NCI-H1092 treated with DMSO at 0.1 percent for 48 hours (cell line): ENCODE results near the gene LRP4.
"Not testable (repeated sequence)": the region's sequence is repeated elsewhere in the genome, so short reads cannot be mapped to it uniquely, and the experiment has no call there.

Source experiments
- DNase-seq: peaks from one replicate; lab custom pipeline; 2025; lab: John Stamatoyannopoulos, UW

LRP4 gene

DNA sequence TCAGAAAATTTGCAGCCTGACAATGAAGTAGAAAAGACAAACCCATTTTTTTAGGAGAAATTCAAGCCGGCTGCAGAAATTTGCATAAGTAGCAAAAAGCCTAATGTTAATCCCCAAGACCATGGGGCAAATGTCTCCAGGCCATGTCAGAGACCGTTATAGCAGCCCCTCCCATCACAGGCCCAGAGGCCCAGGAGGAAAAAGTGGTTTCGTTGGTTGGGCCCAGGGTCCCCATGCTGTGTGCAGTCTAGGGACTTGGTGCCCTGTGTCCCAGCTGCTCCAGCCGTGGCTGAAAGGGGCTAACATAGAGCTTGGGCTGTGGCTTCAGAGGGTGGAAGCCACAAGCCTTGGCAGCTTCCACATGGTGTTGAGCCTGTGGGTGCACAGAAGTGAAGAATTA lies 9.6 kb upstream of the LRP4 start:
- DNase-seq, result not testable (repeated sequence)

DNA sequence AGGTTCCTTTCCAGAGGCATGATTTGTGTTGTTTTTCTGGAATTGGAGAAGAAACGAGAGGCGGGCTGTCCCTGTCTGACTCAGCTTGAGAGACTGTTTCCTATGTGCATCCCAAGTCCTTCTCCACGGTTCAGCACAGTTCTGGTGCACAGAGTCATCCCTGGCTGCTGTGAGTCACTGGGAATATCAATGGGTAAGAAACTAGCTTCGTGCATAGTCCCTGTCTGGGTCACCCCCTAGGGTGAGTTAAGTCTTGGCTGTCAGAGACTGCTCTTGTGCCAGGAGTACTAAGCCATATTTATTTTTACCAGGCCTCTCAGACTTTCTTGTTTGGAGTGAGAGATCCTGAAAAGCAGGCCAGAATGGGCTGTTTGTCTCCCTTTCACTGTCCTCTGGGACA lies 2.4 kb upstream of the LRP4 start:
- no peak for DNase-seq

DNA sequence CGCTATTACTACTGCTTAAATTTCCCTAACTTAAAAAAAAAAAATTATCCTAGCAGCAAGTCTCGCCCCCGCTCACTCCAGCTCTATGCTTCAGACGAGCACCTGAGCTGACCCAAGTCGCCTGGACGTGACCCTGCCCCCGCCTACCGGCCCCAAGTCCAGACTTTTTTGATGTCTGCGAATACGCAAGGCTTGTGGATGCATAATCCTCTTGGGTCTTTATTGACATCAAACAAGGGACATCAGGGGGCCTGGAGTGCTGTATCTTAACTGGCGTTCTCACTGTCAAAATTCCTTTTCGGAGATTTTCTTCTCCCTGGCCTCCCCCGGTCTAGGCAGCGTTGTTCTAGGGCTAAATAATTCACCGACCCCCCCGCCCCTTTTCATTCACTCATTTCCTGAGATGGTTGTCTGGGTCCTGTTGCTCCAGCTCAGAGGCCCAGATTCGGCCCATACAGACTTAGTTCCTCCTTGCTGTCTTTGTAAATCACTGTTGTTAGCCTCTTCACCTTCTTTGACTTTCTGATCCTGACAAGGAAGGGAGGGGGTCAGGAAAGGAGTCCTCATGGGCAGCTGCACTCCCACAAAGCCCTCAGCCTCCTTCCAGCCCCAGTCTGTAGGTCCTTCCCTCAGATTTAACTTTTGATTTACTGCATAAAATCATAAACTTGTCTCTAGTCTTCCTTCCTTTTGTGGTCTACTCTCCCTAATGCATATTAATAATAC lies 601 bp upstream of the LRP4 start:
- no peak for DNase-seq

DNA sequence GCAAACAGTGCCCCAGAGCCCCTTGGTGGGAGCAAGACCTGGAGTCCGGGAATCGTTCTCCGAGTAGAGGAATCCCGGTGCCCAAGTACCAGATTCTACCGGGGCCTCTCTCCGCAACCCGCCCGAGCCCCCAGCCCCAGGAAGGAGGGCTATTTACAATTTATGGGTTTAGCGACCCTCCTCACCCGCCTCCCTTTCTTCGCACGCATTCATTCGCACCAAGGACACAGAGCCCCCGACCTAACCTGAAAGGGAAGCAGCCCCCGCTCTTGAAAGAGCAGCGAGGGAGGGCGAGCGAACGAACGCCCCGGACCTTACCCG lies 628 bp downstream of the LRP4 start:
- no peak for DNase-seq

DNA sequence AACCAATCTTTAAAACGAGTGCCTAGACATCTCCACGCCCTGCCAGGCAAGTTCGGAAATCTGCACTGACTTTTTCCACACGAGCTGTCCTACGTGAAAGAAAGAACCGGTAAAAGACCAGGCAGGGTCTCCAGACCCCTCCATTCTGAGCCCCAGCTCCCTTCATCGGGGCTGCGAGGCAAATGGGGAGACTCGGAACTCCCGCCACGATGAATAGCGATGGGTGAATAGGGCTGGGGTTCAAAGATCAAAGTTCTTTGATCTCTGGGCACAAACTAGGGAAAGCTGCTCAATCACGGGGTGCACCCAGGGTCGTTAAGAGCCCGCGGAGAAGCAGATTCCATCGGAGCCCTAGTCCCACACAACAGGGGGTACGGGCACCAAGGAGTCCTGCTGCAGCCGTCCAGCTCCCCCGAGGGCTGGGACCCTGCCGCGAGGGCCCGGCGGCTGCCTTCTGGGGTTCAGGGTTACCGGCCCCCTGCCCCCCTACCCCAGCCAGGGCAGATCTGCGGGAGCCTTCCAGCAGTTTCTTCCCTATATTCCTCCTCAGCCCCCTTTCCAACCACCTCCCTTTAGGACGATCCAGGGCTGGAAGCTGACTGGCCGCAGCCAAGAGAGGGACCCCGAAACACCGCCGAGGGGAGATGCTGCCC lies 1.1 kb downstream of the LRP4 start:
- DNase-seq, result no peak

DNA sequence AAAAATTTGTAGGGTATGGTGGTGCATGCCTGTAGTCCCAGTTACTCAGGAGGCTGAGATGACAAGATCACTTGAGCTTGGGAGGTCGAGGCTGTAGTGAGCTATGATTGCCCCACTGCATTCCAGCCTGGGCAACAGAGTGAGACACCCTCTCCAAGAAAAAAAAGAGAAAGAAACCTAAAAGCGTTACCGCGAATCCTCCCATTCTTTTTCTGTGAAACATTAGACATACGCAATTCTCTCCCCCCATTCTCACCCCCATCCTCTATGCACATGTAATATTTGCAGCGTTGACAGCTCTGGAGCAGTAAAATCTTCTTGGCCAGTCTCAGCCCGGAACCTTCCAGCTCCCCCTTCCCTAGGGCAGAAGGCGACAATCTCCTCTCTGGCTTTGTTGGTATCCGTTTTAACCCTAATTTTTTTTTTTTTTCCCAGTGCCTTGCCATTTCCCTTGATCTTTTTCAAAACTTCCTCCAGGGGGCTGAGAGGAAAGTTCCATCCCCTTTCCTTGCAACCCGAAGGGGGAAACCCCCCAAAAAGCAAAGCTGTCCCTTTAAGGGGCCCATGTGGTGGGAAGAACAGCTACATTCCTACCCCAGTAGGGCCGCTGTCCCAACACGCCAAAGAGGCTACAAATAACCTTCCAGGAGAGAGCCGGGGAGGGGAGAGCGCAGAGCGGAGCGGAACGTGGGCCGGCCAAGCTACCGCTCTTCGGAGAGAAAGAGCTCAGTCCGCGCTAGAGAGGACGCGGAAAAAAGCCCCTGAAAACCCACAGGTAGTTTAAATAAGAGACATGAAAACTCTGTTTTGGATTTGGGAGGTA lies 1.9 kb downstream of the LRP4 start:
- peak; percentile 33 for DNase-seq

DNA sequence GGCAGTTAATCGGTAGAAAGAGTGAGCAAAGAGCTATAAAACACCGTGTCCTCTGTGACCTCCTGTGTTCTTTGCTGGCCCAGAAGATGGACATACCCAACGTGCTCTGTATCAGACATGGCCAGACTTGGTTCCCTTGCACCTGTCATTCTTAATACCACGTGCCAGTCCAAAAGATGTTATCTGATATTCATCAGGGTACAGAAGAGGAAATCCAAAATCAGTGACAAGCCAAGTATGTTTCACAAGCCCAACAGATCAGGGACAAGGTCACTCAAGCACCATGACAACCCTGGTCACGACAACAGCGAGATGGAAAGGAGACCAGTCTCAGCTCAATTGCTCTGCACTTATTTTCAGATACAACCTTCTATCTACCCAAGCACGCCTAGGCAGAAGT lies 3.4 kb downstream of the LRP4 start:
- DNase-seq, result no peak

DNA sequence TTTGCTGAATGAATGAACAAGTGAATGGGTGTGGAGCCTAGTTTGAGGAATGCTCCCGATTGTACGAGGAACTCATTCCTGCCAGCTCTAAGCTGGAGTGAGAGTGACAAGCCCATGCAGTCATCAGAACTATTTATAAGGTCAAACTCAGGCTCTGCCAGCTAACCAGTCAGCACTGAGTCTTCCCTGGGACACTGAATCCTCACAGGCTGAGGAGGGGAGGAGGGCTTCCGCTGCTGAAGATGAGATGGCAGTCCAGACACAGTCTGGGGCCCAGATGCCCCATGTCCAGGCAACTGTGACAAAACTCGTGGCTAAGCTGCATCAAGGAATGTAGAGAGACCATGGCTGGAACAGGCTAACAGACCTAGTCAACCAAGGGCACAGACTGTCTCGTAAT lies 4.0 kb downstream of the LRP4 start:
- no peak for DNase-seq

DNA sequence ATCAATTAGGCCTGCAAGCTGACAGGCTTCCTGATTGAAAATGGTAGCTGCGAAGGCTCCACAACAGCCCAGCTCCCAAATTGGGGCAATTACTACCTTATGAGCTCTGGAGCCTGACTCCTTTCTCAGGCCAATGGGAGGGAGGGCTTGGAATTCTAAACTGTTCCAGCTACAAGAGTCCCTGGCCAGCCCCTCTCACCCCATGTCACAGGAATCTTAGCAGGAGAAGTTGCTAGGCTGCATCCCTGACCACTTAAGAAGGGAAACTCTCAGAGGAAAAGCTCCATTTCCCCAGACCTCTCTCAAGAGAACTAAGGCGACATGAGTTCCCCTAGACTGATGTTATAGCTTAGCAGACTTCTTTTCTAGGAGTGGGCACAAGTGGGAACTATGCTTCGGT lies 4.9 kb downstream of the LRP4 start:
- no peak for DNase-seq

DNA sequence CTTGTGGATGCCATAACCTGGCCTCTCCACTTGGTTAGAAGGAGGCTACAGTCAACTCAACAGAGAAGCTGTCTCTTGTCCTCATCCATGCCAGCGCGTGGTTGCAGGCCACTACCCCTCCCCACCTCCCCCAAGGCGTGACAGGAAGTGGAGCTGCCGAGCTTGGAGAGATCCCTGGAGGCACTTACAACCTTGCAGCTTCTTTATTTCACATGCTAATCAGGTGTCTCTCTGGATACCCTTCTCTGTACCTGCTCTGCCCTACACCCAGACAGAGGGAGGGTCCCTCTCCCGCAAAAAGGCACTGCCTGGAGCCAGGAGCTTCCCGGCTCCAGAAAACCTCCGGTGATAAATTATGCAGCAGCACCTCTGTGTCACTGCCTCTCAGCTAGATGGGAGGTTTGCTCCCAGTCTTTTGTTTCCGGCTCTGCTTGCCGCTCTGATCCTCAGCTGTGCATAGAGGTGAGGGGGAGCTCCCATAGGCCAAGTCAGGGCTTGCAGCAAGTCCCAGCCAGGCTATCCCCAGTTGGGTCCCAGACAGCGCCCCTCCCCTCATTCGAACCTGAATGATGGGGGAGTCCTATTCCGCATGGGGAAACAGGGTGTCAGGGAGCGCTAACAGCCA lies 5.7 kb downstream of the LRP4 start:
- DNase-seq, result peak; percentile 86

DNA sequence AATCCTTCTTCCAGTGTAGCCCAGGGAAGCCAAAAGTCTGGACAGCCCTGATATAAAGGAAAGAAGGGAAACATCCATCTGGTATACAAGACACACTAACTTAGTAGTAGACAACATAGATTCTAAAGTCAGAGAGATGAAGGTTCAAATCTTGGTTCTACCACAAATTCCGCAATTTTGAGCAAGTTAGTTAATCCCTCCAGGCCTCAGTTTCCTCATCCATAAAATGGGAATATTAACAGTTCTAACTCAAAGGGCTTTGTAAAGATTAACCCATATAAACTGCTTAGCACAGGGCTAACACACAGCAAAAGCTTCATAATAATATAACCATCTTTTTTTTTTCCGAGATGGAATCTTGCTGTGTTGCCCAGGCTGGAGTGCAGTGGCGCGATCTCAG lies 10.7 kb downstream of the LRP4 start:
- no peak for DNase-seq

DNA sequence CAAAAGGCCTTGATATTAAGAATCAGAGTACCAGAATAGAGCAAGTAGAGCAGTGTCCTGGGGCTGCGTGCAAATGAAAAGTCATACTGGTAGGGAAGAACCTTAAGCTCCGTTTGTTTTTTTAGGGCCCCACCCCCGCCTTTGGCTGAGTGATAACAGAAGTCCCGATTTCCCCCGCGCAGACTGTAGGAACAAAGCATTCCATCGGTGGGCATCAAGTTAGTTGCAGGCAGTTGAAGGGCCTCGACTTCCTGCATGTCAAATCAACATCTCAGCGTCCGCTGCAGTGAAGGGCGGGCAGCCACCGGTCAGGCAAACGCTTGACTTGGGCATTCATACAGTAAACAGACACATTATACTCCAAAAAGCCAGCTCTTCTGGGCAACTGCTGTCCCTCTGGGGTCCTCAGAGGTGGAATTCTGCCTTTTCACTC lies 11.7 kb downstream of the LRP4 start:
- no peak for DNase-seq

DNA sequence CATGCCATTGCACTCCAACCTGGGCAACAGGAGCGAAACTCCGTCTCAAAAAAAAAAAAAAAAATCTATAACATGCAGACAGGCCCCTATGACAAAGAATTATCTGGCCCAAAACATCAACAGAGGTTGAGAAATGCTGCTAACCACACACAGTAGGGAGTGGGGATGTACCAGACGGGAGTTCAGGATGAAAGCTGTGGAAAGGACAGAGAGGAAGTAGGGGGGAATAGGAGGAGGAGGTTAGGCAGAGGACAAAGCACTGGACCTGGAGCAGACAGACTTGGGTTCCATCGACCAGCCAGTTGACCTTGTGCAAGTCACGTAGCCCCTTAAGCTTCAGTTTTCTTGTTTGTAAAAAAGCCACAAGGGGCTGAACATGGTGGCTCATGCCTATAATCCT lies 12.5 kb downstream of the LRP4 start:
- no peak for DNase-seq

DNA sequence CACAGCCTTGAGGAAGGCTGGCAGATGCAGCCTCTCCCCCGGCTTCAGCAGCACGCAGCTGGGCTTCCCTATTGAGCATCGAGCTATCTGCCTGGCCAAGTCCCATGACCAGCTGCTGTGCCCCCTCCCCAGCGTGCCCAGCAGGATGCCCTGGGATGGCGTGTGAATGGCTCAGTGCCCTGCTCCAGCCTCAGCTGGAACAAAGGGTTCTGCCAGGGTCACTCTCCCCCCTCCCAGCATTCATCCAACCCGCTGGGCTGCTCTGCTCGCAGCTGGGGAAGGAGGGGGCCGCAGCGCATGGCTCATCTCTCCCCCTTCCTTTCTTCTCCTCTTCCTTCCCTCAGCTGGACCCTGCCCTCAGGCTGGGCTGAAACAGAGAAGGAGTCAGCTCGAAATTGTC lies 14.5 kb downstream of the LRP4 start:
- DNase-seq, result peak; percentile 82

DNA sequence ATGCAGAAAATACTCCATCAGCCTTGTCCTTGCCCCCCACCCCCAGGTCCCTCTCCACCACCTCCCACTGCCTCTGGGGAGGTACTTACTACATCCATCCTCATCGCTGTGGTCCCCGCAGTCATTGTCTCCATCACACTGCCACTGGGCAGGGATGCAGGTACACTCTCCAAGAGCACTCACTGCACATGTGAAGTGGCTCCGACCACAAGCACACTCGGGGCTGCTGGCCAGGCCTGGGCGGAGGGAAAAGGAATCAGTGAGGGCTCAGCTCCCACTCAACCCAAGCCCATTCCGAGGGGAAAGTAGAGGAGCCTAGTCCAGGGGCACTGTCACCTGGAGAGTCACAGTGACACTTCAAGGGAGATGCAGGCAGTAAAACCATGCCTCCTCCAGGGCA lies 15.7 kb downstream of the LRP4 start:
- DNase-seq, result peak; percentile 19

DNA sequence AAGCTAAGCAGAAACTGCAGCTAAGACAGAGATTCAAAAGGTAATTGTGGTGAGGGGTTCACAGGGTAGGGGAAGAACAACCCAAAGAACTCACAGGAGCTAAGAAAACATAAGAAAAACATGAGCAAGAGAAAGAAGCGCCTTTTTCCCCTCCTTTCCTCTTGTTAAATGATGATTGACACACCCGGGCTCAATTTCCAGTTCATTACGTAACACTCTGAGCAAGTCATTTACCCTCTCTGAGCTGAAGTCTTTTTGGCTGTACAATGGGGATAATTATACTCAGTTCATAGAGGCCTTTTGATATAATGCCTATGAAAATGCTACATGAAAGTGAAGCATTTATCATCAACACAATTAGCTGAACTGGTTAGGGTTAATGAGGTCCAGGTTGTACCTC lies 17.2 kb downstream of the LRP4 start:
- no peak for DNase-seq

DNA sequence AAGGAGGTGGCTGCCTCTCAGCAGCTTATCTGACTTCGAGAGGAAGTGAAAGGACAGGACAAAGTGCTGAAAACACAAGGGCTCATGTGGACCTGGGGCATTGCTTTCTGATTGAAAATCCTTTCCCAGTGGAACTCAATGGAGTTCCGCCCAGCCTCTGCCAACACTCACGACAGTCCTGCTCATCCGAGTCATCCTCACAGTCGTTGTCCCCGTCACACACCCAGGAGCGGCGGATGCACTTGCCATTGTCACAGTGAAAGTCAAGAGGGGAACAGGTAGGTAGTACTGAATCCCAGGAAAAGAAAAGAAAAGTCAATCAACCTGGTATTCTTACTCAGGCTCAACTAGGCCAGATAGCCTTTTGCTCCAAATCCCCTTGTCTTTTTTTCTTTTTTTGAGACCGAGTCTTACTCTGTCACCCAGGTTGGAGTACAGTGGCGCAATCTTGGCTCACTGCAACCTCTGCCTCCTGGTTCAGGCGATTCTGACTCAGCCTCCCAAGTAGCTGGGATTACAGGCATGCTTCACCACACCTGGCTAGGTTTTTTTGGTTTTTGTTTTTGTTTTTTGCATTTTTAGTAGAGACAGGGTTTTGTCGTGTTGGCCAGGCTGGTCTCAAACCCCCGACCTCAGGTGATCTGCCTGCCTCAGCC lies 18.1 kb downstream of the LRP4 start:
- DNase-seq, result no peak

DNA sequence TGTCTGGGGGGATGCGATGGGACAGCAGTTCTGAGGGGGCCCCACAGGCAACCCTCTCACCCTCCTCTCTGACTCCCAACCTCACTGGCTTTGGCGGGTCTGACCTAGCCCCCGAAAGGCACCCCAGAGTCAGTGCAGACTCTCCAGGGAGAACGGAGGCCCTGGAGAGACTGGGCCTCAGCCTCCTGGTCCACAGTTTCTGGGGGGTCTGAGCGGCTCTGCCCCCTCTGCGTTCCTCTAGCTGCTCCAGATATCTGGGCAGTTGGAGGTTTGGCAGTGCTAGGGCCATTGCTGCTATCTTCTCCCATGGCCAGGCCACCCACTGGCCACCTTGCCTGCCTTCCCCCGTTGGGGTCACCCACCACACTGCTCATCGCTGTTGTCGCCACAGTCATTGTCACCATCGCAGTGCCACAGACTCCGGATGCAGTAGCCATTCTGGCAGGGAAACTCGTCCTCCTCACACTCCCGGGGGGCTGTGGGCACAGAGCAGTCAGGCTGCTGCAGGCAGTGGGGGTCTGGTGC lies 18.8 kb downstream of the LRP4 start:
- no peak for DNase-seq

DNA sequence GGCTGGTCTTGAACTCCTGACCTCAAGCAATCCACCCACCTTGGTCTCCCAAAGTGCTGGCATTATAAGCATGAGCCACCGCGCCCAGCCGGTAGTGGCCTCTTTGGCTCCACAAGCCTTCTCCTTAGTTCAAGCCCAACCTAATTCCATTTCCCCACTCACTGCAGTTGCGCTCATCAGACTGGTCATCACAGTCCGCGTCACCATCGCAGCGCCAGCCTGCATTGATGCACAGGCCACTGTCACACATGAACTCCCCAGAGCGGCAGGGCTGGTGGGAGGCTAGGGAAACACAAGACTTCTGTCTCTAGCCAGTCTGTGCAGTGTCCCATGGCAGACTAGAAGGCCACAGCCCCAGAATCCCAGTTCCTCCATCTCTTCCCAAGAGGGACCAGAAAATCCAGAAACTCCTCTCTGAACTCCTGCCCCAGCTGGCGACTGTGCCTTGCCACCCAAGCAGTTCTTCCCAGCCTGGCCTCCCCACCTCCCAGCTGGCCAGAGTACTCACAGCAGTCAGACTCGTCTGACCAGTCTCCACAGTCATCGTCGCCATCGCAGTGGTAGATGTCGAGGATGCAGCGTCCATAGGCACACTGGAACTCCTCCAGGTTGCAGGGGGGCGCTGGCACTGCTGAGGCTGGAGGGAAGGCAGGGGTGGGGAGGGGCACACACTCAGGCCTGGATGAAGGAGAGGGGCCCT lies 19.8 kb downstream of the LRP4 start:
- no peak for DNase-seq

DNA sequence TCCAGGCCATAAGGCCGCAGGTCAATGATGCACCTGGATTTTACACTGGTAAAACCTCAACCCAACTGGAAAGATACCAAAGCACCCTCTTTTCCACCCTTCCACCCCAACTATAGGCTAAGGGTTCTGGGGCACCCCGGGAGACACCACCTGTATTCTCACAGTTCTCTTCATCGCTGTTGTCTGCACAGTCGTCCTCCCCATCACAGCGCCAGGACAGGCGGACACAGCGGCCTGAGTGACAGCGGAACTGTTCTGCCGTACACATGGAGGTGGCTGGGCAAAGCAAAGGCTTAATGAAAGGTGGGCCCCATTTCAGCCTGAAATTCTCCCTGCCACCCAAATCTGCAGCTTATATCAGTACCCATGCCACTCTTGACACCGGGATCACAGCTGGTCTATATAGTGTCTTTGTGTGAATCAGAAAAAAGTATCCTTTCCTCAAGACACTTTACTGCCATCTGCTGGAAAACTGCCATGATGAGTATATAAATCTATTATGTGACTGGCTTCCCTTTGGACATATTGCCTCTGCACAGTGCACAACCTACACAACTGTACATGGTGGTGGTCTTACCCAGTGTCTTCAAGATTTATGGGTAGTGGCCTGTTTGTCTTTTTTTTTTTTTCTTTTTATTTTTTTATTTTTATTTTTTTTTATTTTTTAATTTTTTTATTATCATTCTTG lies 21.5 kb downstream of the LRP4 start:
- peak; percentile 55 for DNase-seq

DNA sequence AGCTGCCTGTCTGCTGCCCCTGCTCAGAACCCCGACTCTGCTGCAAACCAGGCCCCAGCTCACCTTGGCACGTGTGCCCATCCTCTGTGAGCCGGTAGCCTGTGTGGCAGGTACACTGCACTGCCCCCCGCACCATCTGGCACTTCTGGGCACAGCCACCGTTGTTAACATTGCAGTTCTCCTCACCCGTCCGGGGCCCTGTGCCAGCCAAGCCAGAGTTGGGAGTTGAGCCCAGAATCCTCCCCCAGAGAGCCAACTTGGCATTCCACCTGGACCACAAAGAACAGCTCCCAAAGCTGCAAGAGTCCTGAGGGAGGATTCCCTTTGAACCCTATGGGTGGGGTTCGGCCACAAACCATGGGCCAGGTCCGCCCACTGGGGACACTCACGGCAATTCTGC lies 22.5 kb downstream of the LRP4 start:
- DNase-seq, result peak; percentile 80
